Activated T-helper 1 cell treated with anti-CD3 and anti-CD28 coated beads, Interleukin-12 subunit alpha, Interleukin-12 subunit beta, Interleukin-2, Interleukin-4 antibody, amounts not matched to agents 30 ng/mL and 10 ng/mL and 1 ng/mL, durations not matched to agents 14 hours and 24 hours and 36 hours (primary cell): ENCODE results near the gene CHRNB2. TPM values are rescaled to one million over a fixed set of nuclear protein-coding genes. Genes with fewer than 3 reads are reported as not detected.

Source experiments
- DNase-seq: peaks from one replicate; pipeline ENCODE4 v3.0.0; 2021; ENCODE audit warnings: low spot score
- H3K27ac Mint-ChIP-seq: one replicate; pipeline ENCODE4 v1.8.0; 2021; ENCODE audit warnings: mild to moderate bottlenecking, mixed read lengths
- H3K27me3 Mint-ChIP-seq: one replicate; pipeline ENCODE4 v1.8.0; 2022; ENCODE audit warnings: mild to moderate bottlenecking, moderate library complexity, mixed read lengths; ENCODE audit not compliant: insufficient read depth
- H3K36me3 Mint-ChIP-seq: one replicate; pipeline ENCODE4 v1.8.0; 2021; ENCODE audit warnings: low read depth, mixed read lengths
- H3K4me1 Mint-ChIP-seq: one replicate; pipeline ENCODE4 v1.8.0; 2021; ENCODE audit warnings: low read depth, mixed read lengths
- H3K4me3 Mint-ChIP-seq: one replicate; pipeline ENCODE4 v1.8.0; 2021; ENCODE audit warnings: mild to moderate bottlenecking, moderate library complexity, mixed read lengths
- H3K9me3 Mint-ChIP-seq: one replicate; pipeline ENCODE4 v1.8.0; 2021; ENCODE audit warnings: mixed read lengths
- intact Hi-C: fragments of 100-400 bp; cut with micrococcal nuclease; formaldehyde crosslinking; loops from one replicate; pipeline ENCODE4 v1.15.1; 2024
- total RNA-seq: library from RNA; stranded (reverse); gene quantifications from 2 replicates; pipeline ENCODE4 v1.2.3, GENCODE V29; 2022

Gene CHRNB2
- total RNA-seq, 1 donor from 2014 or later = not detected

DNA sequence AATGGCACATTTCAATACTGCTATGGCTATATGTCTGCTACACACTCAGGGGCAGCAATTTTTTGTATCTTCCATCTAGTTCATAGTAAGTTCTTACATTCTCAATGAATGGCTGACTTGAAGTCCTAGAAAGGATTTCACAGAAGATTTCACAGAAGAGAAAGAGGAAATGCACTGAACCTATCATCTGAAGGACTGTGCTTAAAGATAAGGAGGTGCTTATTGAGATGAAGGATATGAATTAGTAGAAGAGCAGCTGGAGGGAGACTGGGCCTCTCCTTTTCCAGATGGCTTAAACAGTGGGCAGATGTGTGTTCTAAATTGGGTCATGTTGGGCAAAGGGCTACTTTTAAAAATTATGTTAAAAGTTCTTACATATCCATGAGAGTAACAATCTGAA lies 25.8 kb downstream of the CHRNB2 start:
- Mint-ChIP-seq H3K36me3 (peaks cover 73% of the 10 kb centered on the region), H3K27ac (no peak overlapping the region), H3K4me1 (peaks cover 35% of the 10 kb centered on the region), H3K4me3 (no peak overlapping the region), H3K27me3 (no peaks in the 10 kb centered on the region), H3K9me3 (no peaks in the 10 kb centered on the region)
- no peak for DNase-seq
- intact Hi-C loops = no loop called here

GRCh38 chr1:154594811-154595210 lies 27.2 kb downstream of the CHRNB2 start:
- intact Hi-C loops = no loop called here
- no peak overlapping the region for H3K4me3 Mint-ChIP-seq
- no peak for DNase-seq
- H3K36me3 Mint-ChIP-seq = peaks cover 70% of the 10 kb centered on the region
- no peaks in the 10 kb centered on the region for H3K27me3 Mint-ChIP-seq
- peaks cover 39% of the 10 kb centered on the region for H3K4me1 Mint-ChIP-seq
- H3K9me3 Mint-ChIP-seq = no peaks in the 10 kb centered on the region
- H3K27ac Mint-ChIP-seq = no peak overlapping the region

- Mint-ChIP-seq H3K4me3 (no peak overlapping the region), H3K4me1 (peaks cover 43% of the 10 kb centered on the region), H3K9me3 (no peaks in the 10 kb centered on the region), H3K27me3 (no peaks in the 10 kb centered on the region), H3K27ac (no peak overlapping the region), H3K36me3 (peaks cover 69% of the 10 kb centered on the region)
- intact Hi-C loops = no loop called here
- DNase-seq = no peak
These were observed 28.0 kb downstream of the CHRNB2 start for GRCh38 chr1:154595621-154596020.

- intact Hi-C loops = no loop called here
- no peak for DNase-seq
- no peaks in the 10 kb centered on the region for H3K9me3 Mint-ChIP-seq
- H3K36me3 Mint-ChIP-seq = peaks cover 63% of the 10 kb centered on the region
- H3K4me3 Mint-ChIP-seq = no peak overlapping the region
- H3K27ac Mint-ChIP-seq = peak overlapping the region; percentile 52
- peaks cover 56% of the 10 kb centered on the region for H3K4me1 Mint-ChIP-seq
- H3K27me3 Mint-ChIP-seq = no peaks in the 10 kb centered on the region
These were observed 31.5 kb downstream of the CHRNB2 start for GRCh38 chr1:154598871-154599635.

- peaks cover 61% of the 10 kb centered on the region for H3K36me3 Mint-ChIP-seq
- H3K9me3 Mint-ChIP-seq = no peaks in the 10 kb centered on the region
- peak overlapping the region; percentile 8 for H3K27ac Mint-ChIP-seq
- H3K4me3 Mint-ChIP-seq = peak overlapping the region; percentile 30
- H3K4me1 Mint-ChIP-seq = peaks cover 62% of the 10 kb centered on the region
- no peak for DNase-seq
- intact Hi-C loops = loop anchor here (10.0 kb wide), 2 partner anchors 415 to 575 kb away; partner anchors contain the start of genes KRTCAP2 and TRIM46
- no peaks in the 10 kb centered on the region for H3K27me3 Mint-ChIP-seq
These were observed 32.1 kb downstream of the CHRNB2 start for GRCh38 chr1:154599658-154600057.

DNA sequence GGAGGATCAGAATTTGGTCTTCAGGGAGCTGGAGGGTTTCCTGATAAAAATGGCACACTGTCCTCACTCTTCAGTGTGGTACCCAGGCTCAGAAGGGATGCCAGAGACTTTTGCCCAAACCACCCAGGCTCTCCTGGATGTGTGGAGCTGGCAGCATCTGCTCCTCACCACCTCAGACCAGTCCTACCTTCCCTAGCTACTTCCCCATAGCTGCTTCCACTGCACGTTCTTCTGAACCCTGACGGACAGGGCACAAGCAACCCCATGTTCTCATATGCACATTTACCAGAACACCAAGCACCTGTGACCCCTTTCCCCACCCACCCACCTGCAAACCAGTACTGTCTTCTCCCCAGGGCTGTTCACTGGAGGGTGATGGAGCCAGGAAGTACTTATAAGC lies 35.7 kb downstream of the CHRNB2 start:
- no peak overlapping the region for H3K4me3 Mint-ChIP-seq
- peaks cover 76% of the 10 kb centered on the region for H3K4me1 Mint-ChIP-seq
- H3K27me3 Mint-ChIP-seq = no peaks in the 10 kb centered on the region
- no peaks in the 10 kb centered on the region for H3K9me3 Mint-ChIP-seq
- intact Hi-C loops = loop anchor here (10.0 kb wide), 2 partner anchors 419 to 571 kb away; partner anchors contain the start of genes KRTCAP2 and TRIM46
- no peak for DNase-seq
- H3K36me3 Mint-ChIP-seq = peaks cover 51% of the 10 kb centered on the region
- no peak overlapping the region for H3K27ac Mint-ChIP-seq

GRCh38 chr1:154605534-154605933 lies 38.0 kb downstream of the CHRNB2 start:
- no peaks in the 10 kb centered on the region for H3K27me3 Mint-ChIP-seq
- H3K36me3 Mint-ChIP-seq = peaks cover 39% of the 10 kb centered on the region
- H3K4me1 Mint-ChIP-seq = peaks cover 72% of the 10 kb centered on the region
- H3K27ac Mint-ChIP-seq = peak overlapping the region; percentile 64
- H3K9me3 Mint-ChIP-seq = no peaks in the 10 kb centered on the region
- no peak for DNase-seq
- peak overlapping the region; percentile 94 for H3K4me3 Mint-ChIP-seq
- intact Hi-C loops = loop anchor here (5.0 to 10.0 kb wide), 6 partner anchors 142 to 569 kb away; partner anchors contain the start of genes EFNA4, KRTCAP2, PBXIP1 and TRIM46

- H3K4me3 Mint-ChIP-seq = peak overlapping the region; percentile 94
- peak; percentile 13 for DNase-seq
- H3K27ac Mint-ChIP-seq = peak overlapping the region; percentile 98
- H3K4me1 Mint-ChIP-seq = peaks cover 71% of the 10 kb centered on the region
- intact Hi-C loops = loop anchor here (1.0 to 10.0 kb wide), 7 partner anchors 48 to 568 kb away; partner anchors contain the start of genes EFNA4, KRTCAP2, PBXIP1 and TRIM46
- no peaks in the 10 kb centered on the region for H3K27me3 Mint-ChIP-seq
- no peaks in the 10 kb centered on the region for H3K9me3 Mint-ChIP-seq
- H3K36me3 Mint-ChIP-seq = peaks cover 26% of the 10 kb centered on the region
These were observed 39.6 kb downstream of the CHRNB2 start for GRCh38 chr1:154607106-154607608.

GRCh38 chr1:154607609-154608396 lies 40.2 kb downstream of the CHRNB2 start, which contains the start of gene ADAR:
Gene ADAR, minus strand, starts transcription at chr1:154608186. Its CDS starts 180 bp downstream, at chr1:154608006.
- intact Hi-C loops = loop anchor here (1.0 to 10.0 kb wide), 13 partner anchors 39 to 567 kb away; partner anchors contain the start of genes CKS1B, EFNA4, KRTCAP2 and PBXIP1
- Mint-ChIP-seq H3K4me1 (peaks cover 68% of the 10 kb centered on the region), H3K27ac (peak within 1 kb of the TSS; percentile 98), H3K27me3 (no peaks in the 10 kb centered on the region), H3K4me3 (peak within 1 kb of the TSS; percentile 94), H3K9me3 (no peaks in the 10 kb centered on the region), H3K36me3 (peaks cover 26% of the 10 kb centered on the region)
- DNase-seq = peak; percentile 93

DNA sequence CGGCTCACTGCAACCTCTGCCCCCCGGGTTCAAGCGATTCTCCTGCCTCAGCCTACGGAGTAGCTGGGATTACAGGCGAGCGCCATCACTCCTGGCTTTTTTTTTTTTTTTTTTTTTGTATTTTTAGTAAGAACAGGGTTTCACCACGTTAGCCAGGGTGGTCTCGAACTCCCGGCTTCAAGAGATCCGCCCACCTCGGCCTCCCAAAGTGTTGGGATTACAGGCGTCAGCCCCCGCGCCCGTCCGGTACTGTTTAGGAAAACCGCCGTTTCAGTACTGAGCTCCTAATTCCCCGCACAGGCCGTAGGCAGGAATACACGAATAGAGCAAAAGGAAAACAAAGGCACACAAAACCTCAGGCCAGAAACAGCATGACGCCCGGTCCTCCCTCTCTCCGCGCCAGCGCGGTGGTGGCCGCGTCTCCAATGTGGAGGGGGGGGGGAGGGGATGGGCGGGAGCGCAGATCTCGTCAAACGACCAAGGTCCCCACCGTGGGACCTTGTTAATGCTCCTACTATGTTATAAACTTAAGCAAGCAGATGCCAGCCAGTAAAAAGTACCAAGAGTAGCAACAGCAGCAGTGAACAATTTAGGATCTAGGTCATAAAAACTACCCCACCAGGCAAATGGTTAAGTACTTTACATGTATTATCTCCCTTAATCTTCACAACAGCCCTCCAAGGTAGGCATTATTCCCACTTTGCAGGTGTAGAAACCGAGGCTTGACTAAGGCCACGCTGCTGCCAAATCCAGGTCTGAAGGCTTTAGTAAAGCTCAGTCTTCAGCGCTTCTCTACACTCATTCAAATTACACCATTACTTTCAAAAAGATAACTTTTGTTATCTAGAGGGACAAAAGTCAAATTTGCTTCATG lies 41.1 kb downstream of the CHRNB2 start:
- Mint-ChIP-seq H3K4me1 (peaks cover 66% of the 10 kb centered on the region), H3K27ac (peak overlapping the region; percentile 98)
- intact Hi-C loops = loop anchor here (1.0 to 10.0 kb wide), 13 partner anchors 19 to 566 kb away; partner anchors contain the start of genes CKS1B, EFNA4, KRTCAP2 and PBXIP1

DNA sequence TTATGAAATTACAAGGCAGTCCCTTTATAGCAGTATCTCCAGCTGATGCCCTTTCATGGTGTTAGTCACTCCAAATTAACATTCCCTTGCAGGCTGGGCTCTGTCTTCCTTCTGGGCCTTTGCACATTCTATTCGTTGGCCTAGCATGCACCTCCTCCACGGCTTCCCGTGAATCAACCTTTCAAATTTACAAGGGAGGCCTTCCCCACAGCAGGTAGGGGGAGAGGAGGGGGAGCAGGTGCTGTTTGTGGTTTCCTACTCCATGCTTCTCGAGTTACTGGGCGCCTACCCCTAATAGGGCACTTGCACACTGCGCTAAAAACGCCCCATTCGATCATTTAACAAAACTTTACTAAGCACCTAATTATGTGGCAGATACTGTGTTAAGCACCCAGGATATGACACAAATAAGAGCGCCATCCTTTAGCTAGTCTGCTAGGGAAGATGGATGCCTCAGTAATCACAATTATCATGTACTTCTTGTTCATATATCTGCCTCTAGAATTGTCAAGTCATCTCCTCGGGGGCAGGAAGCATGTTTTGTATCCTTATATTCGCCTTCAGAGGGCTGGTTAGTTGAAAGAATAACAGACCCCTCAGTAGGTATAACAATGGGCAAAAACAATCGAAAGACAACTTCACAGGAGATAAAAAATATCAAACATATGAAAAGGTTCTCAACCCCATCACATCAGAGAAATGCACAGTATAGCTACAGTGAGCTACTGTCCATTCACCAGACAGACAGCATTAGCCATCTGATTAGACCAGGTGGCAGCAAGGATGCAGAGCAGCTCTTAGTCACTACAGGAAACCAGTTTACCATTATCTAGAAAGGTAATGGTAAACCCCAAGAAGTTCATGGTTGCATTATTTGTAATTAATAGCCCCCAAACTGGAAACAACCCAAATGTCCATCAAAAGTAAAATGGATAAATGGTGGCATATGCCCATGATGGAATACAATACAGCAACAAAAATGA lies 42.1 kb downstream of the CHRNB2 start:
- Mint-ChIP-seq H3K9me3 (no peaks in the 10 kb centered on the region), H3K27ac (peak overlapping the region; percentile 98), H3K4me3 (peak overlapping the region; percentile 94), H3K27me3 (no peaks in the 10 kb centered on the region), H3K4me1 (peaks cover 63% of the 10 kb centered on the region), H3K36me3 (peaks cover 21% of the 10 kb centered on the region)
- intact Hi-C loops = loop anchor here (1.0 to 10.0 kb wide), 10 partner anchors 18 to 565 kb away; partner anchors contain the start of genes EFNA4, KRTCAP2, PBXIP1 and TRIM46
- DNase-seq = peak; percentile 43

More for the DNA sequence above, 41.1 kb downstream of the CHRNB2 start:
- Mint-ChIP-seq H3K27me3 (no peaks in the 10 kb centered on the region), H3K4me3 (peak overlapping the region; percentile 94), H3K9me3 (no peaks in the 10 kb centered on the region), H3K36me3 (peaks cover 26% of the 10 kb centered on the region)
- DNase-seq = peak; percentile 31
